K562 (cell line): Measurements from ENCODE around the gene ASB7. TPM values are rescaled to one million over a fixed set of nuclear protein-coding genes. Genes with fewer than 3 reads are reported as not detected.

ENCODE experiments used
- ASH1L ChIP-seq: fragments of 450-650 bp; IDR thresholded peaks from 2 replicates; pipeline ENCODE4 v1.6.1; 2018; ENCODE audit warnings: borderline replicate concordance, mild to moderate bottlenecking, low read depth; ENCODE audit not compliant: partially characterized antibody
- BRD9 ChIP-seq: fragments of 450-650 bp; IDR thresholded peaks from 2 replicates; pipeline ENCODE4 v1.6.1; 2018; ENCODE audit warnings: low read depth; ENCODE audit not compliant: partially characterized antibody
- E2F4 ChIP-seq: sonication (generic); formaldehyde crosslinking; IDR thresholded peaks from 2 replicates; pipeline ENCODE4 v1.8.0; 2022; ENCODE audit warnings: mild to moderate bottlenecking, low read depth, missing genetic modification reagents
- HNRNPLL ChIP-seq: fragments of 200-400 bp; formaldehyde crosslinking; IDR thresholded peaks from 2 replicates; pipeline ENCODE4 v1.6.1; 2017; ENCODE audit warnings: low read length, low read depth, mild to moderate bottlenecking; ENCODE audit not compliant: poor library complexity, severe bottlenecking
- ID3 ChIP-seq, 2 experiments: fragments of 250-450 bp in 1 of 2; fragments of 450-650 bp in 1 of 2; sonication (Bioruptor Pico) in 1 of 2; IDR thresholded peaks; 2 replicates each; pipeline versions ENCODE4 v1.6.1 to v1.8.0; 2016 to 2021; ENCODE audit warnings: mild to moderate bottlenecking in 2 of 2, moderate library complexity in 2 of 2, missing compliant biosample characterization in 1 of 2, missing genetic modification characterization in 1 of 2
- JUN ChIP-seq, 2 experiments: sonication (generic) in 1 of 2; formaldehyde crosslinking in 1 of 2; IDR thresholded peaks; 2 replicates each; pipeline versions ENCODE4 v1.6.1 to v1.8.0; 2012 to 2022; ENCODE audit warnings: borderline replicate concordance in 2 of 2, mild to moderate bottlenecking in 2 of 2, improper control_type of control experiment in 1 of 2, low read depth in 1 of 2, low read length in 1 of 2, missing genetic modification reagents in 1 of 2
- PHB2 ChIP-seq: fragments of 450-650 bp; IDR thresholded peaks from 2 replicates; pipeline ENCODE4 v1.6.1; 2017; ENCODE audit warnings: low read depth
- PREB ChIP-seq: sonication (generic); formaldehyde crosslinking; IDR thresholded peaks from 2 replicates; pipeline ENCODE4 v1.8.1; 2023; ENCODE audit warnings: mild to moderate bottlenecking, missing genetic modification reagents
- PRPF4 ChIP-seq: fragments of 200-400 bp; formaldehyde crosslinking; IDR thresholded peaks from one replicate; pipeline ENCODE4 v1.6.1; 2017; ENCODE audit warnings: low read length, low read depth, mild to moderate bottlenecking; ENCODE audit not compliant: insufficient read depth, poor library complexity, severe bottlenecking
- RAD21 ChIP-seq, 2 experiments: fragments of 250-450 bp in 1 of 2; fragments of 450-650 bp in 1 of 2; sonication (Bioruptor Pico) in 1 of 2; formaldehyde crosslinking in 1 of 2; IDR thresholded peaks in 1 of 2; conservative IDR thresholded peaks in 1 of 2; 2 replicates each; pipeline versions ENCODE4 v1.4.0 to v1.8.0; 2020 to 2022; ENCODE audit warnings: mild to moderate bottlenecking in 2 of 2, moderate library complexity in 1 of 2
- UBTF ChIP-seq, 2 experiments: IDR thresholded peaks; 2 replicates each; pipeline ENCODE4 v1.6.1; 2012; ENCODE audit warnings: improper control_type of control experiment in 2 of 2, low read depth in 2 of 2, low read length in 2 of 2, borderline replicate concordance in 1 of 2
- ZNF134 ChIP-seq: fragments of 250-450 bp; sonication (Bioruptor Pico); conservative IDR thresholded peaks from 2 replicates; pipeline ENCODE4 v1.4.0; 2020
- ZNF609 ChIP-seq: sonication (generic); formaldehyde crosslinking; IDR thresholded peaks from 2 replicates; pipeline ENCODE4 v1.8.1; 2023; ENCODE audit warnings: missing genetic modification reagents, mild to moderate bottlenecking, borderline replicate concordance
- ZNF75A ChIP-seq: fragments of 450-650 bp; formaldehyde crosslinking; IDR thresholded peaks from 2 replicates; pipeline ENCODE4 v1.4.0; 2020; ENCODE audit warnings: mild to moderate bottlenecking
- polyA plus RNA-seq, 8 experiments: library from polyadenylated mRNA; depleted of rRNA in 4 of 8; stranded (reverse) in 5 of 8; unstranded in 3 of 8; fragments of >200 nt; fragmentation: Nextera tagmentation in 2 of 8; fragmentation: Illumina TruSeq in 1 of 8; extraction: Ambion mirVana in 2 of 8; extraction: Trizol in 1 of 8; gene quantifications; 2 replicates each; pipeline versions ENCODE4 v1.2.1 to v1.2.3, GENCODE V29; 2011 to 2014; ENCODE audit warnings: inconsistent platforms in 1 of 8, missing spikeins in 1 of 8
- total RNA-seq, 7 experiments: library from RNA; depleted of rRNA in 6 of 7; stranded (reverse); fragments of >200 nt in 6 of 7; fragmentation: Illumina TruSeq in 2 of 7; extraction: Trizol in 2 of 7; gene quantifications; 2 replicates each; pipeline versions ENCODE4 v1.2.1 to v1.2.3, GENCODE V29; 2011 to 2021; ENCODE audit warnings: low replicate concordance in 1 of 7

ASB7 gene
- total and polyA plus RNA-seq, 9 of the 15 experiments (the other 6 are each of a cell fraction or from before 2014, with no cell fraction given) = 1.8 to 10.1 (median 6.8) TPM

GRCh38 chr15:100596792-100597191 lies 5.6 kb upstream of the ASB7 start (continued):
- TF ChIP-seq PREB (CRISPR knock-in tag) (no peak), HNRNPLL (no peak), BRD9 (peak; percentile 31), ZNF134 (CRISPR knock-in tag) (no peak), E2F4 (CRISPR knock-in tag) (no peak), RAD21 (CRISPR knock-in tag; conservative IDR thresholded peaks at IDR 0.05 in 1 of 2, IDR thresholded peaks at IDR 0.05 in 1 of 2) (0 out of 4 replicates have a peak, but pooled peaks of 1 of the 2 experiments have one; percentile 4), ID3 (CRISPR knock-in tag; IDR thresholded peaks at IDR 0.05) (no peak), ID3 (tag; IDR thresholded peaks at IDR 0.05) (no peak), ZNF609 (no peak), PRPF4 (no peak), ZNF75A (CRISPR knock-in tag) (no peak), UBTF (IDR thresholded peaks at IDR 0.05; ENCODE audit: borderline replicate concordance in 1 of 2, low read depth in 2 of 2, low read length in 2 of 2) (no peak), PHB2 (no peak), JUN (IDR thresholded peaks at IDR 0.05; ENCODE audit: borderline replicate concordance, low read depth, low read length) (peak; percentile 35; the same call in 1 of the 2 replicates), JUN (CRISPR knock-in tag; IDR thresholded peaks at IDR 0.05; ENCODE audit: borderline replicate concordance) (no peak), ASH1L (no peak)
